HG03135 (cell line): Measurements from ENCODE around the gene YAE1.
A peak's percentile ranks its signal among the peaks of the same experiment; 100 is the strongest.

Source experiments
- ATAC-seq: cut with Tn5 transposase; IDR thresholded peaks from one replicate; pipeline ENCODE4 v1.9.1; 2021; ENCODE audit warnings: mild to moderate bottlenecking, moderate library complexity; ENCODE audit not compliant: unreplicated experiment

The YAE1 gene

DNA sequence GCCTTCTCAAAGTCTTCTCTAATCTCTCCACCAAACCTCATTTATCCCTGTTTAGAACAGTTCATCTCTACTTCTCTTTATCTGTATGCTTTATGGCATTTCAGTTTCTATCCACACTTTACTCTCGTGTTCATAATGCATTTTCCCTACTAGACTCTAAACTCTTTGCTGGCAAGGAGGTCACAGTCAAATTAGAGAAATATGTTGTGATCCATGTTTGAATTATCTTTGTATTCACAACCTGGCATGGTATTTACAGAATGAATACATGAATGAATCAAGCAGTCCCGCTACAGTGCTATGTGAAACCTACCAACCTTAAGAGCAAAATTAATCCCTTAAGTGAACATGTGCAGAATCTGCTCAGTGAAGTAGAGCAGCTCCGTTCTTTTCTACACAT, 12.8 kb upstream of the YAE1 start:
- no peak for ATAC-seq

DNA sequence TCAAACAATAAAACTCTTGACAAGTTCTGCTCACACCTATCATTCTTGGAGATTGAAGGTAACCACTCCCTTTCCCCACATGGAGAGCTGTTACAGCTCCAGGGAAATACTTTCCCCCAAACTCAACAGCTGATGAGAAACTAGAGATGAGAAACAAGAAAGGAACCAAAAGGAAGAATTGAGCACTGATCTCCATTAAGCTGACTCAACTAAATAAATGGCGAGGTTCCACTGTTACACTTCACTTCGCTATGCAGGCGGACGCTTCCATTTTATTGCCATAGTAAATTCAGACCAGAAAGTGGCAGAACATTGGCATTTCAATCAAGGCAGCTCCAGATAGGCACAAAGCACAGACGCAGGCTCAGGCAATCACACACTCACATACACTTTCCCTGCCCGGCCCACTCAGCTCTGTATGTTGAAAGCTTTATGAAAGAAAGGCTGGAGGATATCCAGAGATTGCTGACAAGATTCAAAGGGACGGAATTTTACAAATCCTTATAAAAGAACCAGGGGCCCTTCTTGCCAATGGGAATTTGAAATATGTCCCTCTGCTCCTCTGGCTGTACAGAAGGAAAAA, 11.5 kb upstream of the YAE1 start:
- no peak for ATAC-seq

DNA sequence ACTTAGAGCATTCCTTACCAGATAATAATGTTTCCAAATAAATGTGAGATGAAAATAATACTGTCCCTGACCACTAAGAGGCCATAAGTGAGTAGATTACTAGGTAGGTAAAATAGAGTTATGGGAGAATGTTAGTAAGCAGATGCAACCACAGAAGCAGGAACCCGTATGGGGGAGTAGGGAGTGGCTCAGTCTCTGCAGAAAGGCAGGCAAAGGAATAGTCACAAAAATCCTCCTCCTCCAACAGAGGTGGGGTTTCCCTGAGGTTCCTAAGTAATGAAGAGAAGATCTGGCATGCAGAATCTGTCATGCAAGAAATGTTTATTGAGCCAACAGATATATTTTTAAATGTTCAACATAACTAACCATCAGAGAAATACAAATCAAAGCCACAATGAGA, 9.0 kb upstream of the YAE1 start:
- no peak for ATAC-seq

DNA sequence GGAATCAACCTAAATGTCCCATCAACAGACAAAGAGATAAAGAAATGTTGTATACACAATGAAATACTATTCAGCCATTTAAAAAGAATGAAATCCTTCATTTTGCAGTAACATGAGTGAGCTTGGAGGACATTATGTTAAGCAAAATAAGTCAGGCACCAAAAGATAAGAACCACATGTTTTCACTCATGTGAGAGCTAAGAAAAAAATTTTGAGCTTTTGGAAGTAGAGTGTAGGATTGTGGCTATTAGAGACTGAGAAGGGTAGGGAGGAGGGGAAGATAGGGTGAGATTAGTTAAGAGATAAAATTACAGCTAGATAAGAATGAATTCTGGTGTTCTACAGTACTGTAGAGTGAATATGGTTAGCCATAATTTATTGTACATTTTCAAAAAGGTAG, 8.3 kb upstream of the YAE1 start:
- no peak for ATAC-seq

DNA sequence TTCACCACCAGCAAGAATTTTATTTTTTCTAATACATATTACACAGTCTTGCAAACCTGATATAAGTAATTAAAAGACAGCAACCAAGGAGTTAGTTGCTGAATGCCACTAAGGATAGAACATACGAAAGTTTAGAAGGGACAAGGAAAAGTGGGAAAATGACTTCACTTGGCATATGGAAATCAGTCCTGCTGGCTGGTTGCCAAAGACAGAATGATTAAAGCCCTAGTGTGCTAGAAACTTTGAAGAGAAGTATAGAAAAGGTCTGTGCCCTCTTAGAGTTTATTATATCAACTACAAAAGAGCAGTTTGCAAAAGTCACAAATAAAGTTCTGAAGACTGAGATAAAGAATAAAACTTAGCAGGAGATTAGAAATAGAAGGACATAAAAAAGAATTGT, 5.8 kb upstream of the YAE1 start:
- ATAC-seq: no peak

DNA sequence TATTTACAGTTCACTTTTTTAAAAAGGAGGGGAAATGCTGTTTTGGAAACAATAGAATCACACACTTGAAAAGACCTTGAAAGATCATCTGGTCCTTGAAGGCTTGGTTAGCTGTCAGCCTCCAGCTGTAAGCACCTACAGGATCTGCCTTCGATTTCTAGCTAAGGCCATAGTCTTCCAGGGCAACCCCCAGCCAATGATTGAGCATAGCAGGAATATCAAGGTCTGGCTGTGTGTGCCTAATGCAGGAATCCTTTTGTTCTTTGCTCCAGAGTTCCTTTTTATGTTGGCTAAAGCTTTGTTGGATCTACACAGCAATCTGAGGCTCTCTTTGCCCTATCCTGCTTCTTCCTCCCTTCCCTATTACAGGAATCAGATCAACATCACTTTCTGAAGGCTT, 5.2 kb upstream of the YAE1 start:
- no peak for ATAC-seq

DNA sequence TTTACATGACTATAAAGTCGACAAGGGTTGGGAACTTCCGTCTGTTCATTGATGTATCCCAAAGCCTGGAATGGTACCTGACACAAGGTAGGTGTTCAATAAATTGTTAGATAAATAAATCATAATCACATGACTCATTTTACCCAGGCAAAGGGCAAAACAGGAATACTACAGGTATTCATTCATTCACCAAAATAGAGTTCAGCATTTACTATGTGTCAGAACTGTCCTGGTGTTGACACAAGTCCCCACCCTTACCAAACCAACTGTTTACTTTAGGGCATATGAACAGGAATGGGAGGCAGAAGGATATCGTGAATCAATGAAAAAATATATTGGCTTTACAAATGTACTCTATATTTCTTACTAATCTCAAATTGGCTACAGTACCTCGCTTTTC, 666 bp upstream of the YAE1 start:
- no peak for ATAC-seq

DNA sequence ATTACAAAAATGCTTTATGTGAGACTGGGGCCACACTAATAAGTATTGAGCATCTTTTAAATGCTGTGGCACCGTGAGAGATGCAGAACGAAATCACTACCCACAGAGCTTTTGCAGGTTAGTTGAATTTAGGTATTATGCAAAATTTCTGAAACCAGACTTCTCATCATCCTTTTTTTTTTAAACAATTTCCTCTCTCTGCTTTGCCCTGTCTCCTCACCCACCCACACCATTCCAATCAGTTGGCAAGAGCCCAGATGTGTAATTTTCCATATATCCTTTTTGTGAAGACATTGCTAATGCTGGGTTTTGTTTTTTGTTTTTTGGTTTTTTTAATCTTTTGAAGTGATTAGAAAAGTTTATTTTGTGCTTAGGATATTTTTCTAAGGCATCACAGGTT, 1.1 kb downstream of the YAE1 start:
- ATAC-seq: no peak

DNA sequence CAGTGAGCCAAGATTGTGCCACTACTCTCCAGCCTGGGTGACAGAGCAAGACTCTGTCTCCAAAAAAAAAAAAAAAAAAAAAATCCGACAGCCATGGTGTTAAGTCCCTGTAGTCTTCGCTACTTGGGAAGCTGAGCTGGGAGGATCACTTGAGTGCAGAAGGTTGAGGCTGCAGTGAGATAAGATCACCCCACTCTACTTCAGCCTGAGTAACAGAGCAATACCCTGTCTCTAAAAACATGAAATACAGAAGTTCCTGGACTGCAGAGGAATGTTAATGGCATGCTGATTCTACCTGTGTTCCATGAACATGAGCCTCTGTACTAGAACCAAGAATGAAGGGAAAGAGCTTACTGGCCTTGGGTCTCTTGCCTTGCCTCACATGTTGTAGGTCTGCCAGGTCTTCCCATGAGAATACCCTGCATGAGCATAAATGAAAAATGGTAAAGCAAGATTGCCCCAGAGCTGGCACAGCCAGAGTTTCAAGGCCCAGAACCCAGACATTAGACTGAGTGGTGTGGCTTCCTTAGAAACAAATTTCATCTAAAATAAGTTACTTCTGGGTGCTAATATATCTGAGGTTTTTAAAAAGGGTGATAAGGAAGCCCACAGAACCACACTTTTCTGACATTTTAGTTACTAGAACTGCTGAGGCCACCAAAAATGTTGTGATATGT, 8.6 kb downstream of the YAE1 start:
- ATAC-seq: no peak

DNA sequence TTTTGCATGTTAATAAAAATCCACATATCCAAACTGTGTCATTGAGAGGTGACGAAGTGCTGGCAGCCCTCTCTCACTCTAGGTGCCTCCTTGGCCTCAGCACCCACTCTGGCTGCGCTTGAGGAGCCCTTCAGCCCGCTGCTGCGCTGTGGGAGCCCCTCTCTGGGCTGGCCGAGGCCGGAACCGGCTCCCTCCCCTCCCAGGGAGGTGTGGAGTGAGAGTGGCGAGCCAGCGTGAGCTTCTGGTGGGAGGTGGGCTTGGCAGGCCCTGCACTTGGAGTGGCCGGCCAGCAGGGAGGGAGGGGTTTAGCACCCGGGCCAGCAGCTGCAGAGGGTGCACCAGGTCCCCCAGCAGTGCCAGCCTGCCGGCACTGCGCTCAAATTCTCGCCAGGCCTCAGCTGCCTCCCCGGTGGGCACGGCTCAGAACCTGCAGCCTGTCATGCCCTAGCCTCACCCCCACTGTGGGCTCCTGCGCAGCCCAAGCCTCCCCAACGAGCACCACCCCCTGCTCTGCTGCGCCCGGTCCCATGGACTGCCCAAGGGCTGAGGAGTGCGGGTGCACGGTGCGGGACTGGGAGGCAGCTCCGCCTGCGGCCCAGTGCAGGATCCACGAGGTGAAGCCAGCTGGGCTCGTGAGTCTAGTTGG, 11.1 kb downstream of the YAE1 start:
- ATAC-seq: no peak

DNA sequence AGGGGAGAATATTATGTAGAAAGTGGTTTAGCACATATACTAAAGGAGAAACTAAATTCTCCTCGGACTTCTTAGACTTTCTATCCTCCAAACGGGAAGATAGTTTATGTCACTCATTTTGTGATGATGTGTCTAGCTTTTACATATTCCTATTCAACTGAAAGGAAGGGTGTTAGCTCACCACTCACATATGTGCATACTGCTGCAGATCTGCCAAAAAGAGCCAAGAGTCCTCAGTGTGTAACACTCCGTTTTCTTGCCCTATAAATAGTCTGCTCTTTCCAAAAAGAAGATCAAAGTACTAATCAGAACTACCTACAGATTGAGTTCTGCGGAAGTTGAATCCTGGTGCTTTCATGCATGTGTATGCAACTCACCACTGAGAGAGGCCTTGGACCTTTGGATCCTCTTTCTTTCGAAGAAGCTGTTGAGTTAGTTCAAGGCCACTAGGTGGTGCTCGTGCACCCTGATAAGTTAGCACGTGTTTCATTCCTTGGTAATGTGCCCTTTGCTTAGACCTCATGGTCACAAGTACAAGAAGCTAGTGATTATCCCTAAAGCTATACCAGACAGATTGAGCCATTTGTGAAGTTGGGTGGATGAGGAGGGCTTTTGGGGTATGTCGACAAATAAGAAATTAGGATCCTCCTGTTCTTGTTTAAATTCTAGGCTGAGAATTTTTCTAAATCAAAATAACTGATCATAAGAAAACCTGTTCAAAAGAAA, 14.1 kb downstream of the YAE1 start:
- ATAC-seq: peak; percentile 89

DNA sequence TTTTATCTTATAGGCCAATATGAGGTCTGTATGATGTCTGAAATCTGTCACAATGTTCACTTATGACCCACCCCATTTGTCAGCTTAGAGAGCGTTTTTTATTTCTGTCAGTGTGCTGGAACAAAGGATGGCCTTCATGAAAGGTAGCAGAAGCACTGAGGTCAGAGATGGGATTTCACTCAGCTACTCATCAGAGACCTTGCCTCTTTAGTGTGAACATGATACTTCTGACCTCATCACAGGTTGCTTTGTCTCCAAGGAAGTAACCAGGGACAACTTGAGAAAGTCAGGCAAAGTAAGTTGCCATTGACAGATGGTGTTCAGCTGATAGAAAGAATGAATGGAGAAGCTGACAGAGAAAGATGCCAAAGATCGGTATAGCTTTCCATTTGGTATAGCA, 16.3 kb downstream of the YAE1 start:
- ATAC-seq: no peak

DNA sequence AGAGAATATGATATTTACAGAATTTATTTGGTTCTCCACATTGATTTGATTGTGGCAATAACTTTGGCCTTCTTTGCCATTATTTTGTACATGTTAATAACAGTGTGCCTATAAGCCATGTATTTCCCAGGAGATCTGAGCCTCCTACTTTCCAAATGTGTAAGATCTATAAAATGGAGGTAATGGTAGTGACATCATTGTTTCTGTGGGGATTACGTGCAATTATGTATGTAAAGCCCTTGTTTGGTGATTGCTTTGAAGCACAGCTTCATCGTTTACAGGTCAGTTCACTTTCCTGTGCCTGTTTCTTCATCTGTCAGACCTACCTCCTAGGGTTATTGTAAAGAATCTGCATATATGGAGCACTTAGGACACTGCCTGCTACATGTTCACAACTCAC, 17.3 kb downstream of the YAE1 start:
- ATAC-seq: no peak

DNA sequence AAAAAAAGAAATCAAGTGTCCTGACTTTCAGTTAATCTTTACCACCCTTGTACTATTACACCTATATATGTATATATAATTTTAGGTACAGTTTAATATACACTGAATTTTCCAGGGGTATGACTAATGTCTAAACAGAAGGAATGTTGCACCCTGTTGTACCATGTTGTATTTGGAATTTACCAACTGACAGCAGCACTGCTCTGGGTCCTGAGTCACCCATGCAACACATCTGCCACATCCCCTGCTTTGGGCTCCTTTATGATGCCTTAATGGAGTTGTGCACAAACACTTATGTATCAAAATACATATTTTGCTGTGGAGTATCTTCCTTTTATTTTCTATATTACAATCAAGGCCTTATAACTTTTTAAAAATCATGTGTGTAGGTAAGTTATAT, 21.2 kb downstream of the YAE1 start:
- no peak for ATAC-seq

DNA sequence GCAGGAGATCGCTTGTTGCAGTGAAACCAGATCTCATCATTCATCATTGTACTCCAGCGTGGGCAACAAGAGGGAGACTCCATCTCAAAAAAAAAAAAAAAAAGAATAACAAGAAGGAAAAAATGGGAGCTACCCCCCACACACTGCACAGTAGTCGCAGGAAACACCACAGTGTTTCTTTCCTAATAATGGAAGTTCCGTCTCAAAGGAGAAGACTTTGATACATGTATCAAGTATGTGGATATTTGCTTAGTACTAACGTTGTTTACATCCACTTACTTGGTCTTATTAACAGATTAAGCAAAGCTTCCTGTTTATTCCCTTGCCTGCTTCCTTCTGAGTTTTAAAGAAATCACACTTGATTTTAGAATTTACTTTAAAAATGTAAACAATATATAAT, 22.2 kb downstream of the YAE1 start:
- ATAC-seq: no peak

DNA sequence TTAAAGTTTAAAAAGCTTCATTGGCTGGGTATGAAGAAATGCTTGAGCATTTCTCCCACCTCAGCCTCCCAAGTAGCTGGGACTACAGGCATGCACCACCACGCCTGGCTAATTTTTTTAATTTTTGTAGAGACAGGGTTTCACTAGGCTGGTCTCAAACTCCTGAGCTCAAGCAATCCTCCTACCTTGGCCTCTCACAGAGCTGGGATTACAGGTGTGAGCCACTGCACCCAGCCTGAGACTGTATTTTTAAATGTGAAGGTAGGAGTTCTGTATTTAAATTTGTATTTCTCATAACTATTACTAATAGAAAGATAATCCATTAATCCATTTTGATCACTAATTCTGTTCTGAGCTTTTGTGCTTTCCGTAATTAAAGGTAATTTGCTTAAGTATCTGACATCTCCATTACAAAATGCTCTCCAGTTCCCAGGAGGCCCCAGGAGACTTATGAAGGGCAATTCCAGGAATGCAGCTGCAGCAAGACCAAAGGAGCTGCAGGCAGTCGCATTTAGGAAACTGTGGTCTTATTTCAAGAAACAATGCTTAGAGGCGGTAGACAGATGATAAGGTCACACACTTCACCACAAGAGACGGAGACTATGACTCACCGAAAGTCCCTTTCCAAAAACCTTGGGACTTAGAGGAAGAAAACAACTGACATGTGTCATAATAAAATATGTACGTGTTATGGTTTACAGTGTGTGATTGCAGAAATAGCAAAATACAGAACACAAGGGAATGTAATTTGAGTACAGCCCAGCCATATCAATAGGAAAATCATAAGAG, 23.3 kb downstream of the YAE1 start:
- peak; percentile 88 for ATAC-seq

DNA sequence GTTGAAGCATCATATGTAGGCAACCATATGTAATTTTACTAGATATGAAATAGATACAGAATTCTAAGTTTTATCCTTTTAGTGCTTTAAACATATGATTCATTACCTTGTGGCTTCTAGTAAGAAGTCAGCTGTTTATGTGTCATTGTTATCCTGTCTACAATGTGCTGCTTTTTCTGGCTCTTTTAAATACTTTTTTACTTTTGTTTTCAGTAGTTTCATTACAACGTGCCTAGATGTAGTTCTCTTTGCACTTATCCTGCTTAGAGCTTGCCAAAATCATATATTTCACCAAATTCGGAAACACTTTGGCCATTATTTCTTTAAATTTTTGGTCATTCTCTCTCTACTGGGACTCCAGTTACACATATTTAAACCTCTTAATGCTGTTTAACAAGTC, 26.4 kb downstream of the YAE1 start:
- no peak for ATAC-seq

DNA sequence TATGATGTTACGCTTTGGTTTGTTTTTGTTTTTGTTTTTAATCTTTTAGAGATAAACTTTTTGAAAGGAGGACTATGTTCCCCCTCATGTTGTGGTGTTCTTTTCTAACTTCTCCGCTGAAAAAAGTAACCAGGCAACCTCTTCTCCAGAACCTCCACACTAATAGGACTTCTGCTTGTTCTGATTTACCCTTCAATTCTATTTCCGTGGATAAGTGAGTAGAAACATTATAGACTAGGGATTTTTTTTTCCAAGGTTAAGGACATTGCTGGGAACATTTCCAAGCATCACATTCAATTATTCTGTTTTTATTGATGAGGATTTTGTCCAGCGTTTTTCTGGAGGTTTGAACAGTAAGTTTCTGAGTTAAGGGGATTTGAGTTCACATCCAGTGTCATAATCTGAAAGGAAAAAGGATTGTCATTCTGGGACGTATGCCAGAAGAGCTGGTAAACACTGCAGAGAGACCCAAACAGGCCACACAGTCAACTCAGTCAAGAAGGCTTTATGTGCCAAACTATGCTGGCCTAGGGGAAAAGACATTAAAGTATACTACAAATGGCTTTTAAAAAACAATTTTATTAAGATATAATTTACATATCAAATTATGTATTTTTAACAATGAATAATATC, 28.9 kb downstream of the YAE1 start:
- ATAC-seq: no peak

DNA sequence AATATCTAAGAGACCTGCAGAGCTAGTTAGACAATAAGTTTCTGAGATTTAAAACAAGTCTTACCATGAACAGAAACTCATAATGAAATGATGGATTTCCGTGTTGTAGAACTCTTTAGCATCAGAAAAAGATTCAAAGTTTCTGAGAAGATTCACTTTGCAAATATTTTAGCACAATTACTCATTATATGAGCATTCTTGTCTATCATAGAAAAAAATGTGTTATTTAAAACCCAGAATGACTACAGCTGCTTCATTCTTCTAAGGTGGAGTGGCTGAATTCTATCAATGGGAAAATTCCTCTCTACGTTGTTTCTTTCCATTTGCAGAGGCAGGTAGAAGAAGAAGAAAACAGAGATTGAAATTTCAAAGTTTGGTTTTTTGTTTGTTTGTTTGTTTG, 36.1 kb downstream of the YAE1 start:
- ATAC-seq: no peak

DNA sequence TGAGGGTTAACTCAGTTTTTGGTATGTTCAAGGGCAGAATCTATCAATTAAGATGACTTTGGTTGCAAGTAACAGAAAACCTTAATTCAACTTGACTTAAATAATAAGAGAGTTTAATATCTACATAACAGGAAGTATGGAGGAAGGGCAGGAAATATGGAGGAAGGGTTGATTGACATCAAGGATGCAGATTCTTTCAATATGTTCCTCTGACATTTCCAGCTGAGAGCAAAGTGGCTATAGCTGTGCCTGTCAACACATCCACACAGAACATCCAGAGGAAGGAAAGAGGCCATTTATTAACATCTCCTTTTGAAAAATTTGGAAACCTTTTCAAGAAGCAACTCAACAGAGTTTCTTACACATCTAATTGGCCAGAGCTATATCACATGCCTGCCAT, 37.7 kb downstream of the YAE1 start:
- ATAC-seq: no peak

DNA sequence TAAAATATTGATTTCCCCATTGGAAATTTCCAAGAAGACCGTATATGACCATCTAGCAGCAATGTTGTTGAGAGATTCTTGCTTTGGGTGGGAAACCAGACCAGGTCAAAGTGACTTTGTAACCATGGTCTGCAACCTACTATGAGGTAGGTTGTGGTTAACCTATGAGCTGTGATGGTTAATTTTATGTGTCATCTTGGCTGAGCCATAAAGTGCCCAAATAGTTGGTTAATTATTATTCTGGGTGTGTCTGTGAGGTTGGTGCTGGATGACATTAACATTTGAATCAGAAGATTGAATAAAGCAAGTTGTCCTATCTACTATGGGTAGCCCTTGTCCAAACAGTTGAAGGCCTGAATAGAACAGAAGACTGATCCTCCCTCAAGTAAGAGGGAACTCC, 38.9 kb downstream of the YAE1 start:
- ATAC-seq: no peak
